Measurements from ENCODE around the gene PTGES3L.
A peak's percentile ranks its signal among the peaks of the same experiment; 100 is the strongest.
"Not testable (repeated sequence)": the region's sequence is repeated elsewhere in the genome, so short reads cannot be mapped to it uniquely, and the experiment has no call there.

Gene PTGES3L

DNA sequence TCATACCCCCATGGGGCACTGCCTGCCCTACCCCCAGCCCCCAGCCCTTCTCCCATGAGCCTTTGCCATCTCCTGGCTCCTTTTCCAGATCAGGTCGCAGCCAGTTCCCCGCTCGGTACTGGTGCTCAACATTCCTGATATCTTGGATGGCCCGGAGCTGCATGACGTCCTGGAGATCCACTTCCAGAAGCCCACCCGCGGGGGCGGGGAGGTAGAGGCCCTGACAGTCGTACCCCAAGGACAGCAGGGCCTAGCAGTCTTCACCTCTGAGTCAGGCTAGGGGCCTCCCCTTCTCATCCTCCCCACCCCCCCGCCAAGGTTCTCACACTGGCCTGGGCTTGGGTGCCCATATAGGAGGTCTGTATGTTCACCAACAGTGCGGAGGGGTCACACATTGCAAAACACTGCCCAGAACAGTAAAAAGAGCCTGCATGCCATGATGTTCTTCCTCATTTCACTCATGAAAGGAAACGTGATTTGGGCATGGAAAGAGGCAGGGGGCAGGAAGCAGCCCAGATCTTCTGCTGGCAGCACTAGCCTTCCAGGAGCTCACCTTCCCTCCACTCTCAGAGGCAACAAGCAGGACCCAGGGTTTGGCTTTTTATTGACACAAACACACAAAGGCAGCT is 34.3 kb upstream of the PTGES3L start:
- no peak for DNase-seq (ENCODE audit: low spot score)

GRCh38 chr17:43013296-43013695 is 33.4 kb upstream of the PTGES3L start:
- DNase-seq (ENCODE audit: low spot score) = no peak

- no peak for DNase-seq (ENCODE audit: low spot score)
Measured at GRCh38 chr17:43011728-43012472, 32.0 kb upstream of the PTGES3L start.

- DNase-seq (ENCODE audit: low spot score) = no peak
Measured at GRCh38 chr17:43010667-43011308, 30.9 kb upstream of the PTGES3L start.

DNA sequence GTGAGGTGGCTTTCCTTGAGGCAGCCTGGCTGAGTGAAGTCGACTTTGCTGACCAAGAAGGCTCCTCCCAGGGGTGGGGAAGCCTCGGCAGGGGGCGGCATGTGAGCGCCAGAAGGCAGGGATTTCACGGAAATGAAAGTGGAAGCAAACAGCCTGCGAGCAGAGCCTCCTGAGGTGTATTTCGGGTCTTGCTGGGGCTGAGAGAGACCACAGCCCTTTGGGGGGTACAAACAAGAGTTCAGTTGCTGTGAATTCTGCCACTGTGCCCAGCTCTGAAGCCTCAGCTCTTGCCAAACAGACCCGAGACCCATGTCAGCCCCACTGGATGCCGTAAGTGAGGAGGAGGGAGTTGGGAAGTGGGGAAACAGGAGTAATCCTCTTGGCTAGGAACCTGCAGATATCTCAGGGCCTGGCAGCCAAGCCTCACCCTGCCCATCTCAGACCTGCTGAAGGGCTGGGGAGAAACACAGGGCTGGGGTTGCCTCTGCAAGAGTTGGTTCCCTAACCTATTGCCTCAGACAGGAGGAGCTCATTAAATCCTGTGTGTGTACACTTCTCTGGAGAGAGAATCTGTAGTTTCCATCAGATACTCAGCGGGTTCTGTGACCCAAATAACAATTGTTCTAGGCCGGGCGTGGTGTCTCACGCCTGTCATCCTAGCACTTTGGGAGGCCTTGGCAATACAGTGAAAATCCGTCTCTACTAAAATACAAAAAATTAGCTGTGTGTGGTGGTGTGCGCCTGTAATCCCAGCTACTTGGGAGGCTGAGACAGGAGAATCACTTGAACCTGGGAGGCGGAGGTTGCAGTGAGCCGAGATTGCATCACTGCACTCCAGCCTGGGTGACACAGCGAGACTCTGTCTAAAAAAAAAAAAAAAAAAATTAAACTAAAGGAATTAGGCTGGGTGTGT is 27.0 kb upstream of the PTGES3L start, which contains the start of gene IFI35:
TSS of gene IFI35 (plus strand) at position 146 of the 913 bp plus-strand sequence. CDS start at position 310, 164 bp downstream.
- peak; percentile 57 for DNase-seq (ENCODE audit: low spot score)

GRCh38 chr17:43003542-43004172 is 23.8 kb upstream of the PTGES3L start:
- no peak for DNase-seq (ENCODE audit: low spot score)

DNA sequence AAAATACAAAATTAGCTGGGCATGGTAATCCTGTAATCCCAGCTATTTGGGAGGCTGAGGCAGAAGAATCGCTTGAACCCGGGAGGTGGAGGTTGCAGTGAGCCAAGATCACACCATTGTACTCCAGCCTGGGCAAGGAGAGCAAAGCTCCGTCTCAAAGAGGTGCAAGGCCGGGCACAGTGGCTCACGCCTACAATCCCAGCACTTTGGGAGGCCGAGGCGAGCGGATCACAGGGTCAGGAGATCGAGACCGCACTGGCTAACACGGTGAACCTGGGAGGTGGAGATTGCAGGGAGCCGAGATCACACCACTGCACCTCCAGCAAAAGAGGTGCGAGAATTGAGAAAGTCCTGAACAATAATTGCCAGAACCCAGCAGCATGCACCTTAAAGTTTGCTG is 21.0 kb upstream of the PTGES3L start:
- DNase-seq (ENCODE audit: low spot score) = not testable (repeated sequence)

- DNase-seq (ENCODE audit: low spot score) = no peak
Measured at GRCh38 chr17:42999003-42999525, 19.2 kb upstream of the PTGES3L start.

- DNase-seq (ENCODE audit: low spot score) = peak; percentile 92
Measured at GRCh38 chr17:42997984-42998938, 18.4 kb upstream of the PTGES3L start, which contains the start of gene RPL27. Gene RPL27 (plus strand): TSS chr17:42998419. CDS start chr17:42998751, 332 bp downstream.

- no peak for DNase-seq (ENCODE audit: low spot score)
Measured at GRCh38 chr17:42997390-42997983, 17.6 kb upstream of the PTGES3L start.

- DNase-seq (ENCODE audit: low spot score) = not testable (repeated sequence)
Measured at GRCh38 chr17:42993913-42994312, 14.0 kb upstream of the PTGES3L start.

- DNase-seq (ENCODE audit: low spot score) = no peak
Measured at GRCh38 chr17:42992872-42993271, 13.0 kb upstream of the PTGES3L start.

GRCh38 chr17:42991471-42991870 is 11.6 kb upstream of the PTGES3L start:
- DNase-seq (ENCODE audit: low spot score) = no peak

GRCh38 chr17:42989726-42990652 is 10.1 kb upstream of the PTGES3L start:
- no peak for DNase-seq (ENCODE audit: low spot score)

GRCh38 chr17:42989141-42989540 is 9.3 kb upstream of the PTGES3L start:
- DNase-seq (ENCODE audit: low spot score) = no peak

DNA sequence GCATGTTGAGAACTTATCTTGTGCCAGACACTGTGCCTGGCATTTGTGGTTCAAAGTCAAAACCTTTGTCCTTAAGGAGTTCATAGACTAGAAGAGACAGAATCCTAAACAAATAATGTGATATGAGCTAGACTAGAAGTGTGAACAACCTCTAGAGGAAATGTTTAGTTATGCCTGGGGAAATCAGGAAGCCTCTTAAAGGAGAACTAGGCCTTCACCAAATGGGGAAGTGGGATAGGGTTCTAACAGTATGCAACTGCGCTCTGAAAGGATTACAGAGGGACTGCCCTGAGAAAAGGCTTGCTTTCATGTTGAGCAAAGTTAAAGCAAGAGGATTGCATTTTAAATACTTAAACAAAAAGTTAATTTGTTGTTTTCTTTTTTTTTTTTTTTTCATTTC is 5.3 kb upstream of the PTGES3L start:
- DNase-seq (ENCODE audit: low spot score) = no peak

GRCh38 chr17:42982266-42982665 is 2.4 kb upstream of the PTGES3L start:
- DNase-seq (ENCODE audit: low spot score) = no peak

GRCh38 chr17:42980766-42981397 is 1.0 kb upstream of the PTGES3L start:
- DNase-seq (ENCODE audit: low spot score) = peak; percentile 85

All from iPS-NIHi11 (cell line).